ENCODE results near the gene MXRA5. TPM values are rescaled to one million over a fixed set of nuclear protein-coding genes. Genes with fewer than 3 reads are reported as not detected.

The MXRA5 gene
- total and polyA plus RNA-seq, 11 donors: 0.08 to 68.0 (median 3.1) TPM

DNA sequence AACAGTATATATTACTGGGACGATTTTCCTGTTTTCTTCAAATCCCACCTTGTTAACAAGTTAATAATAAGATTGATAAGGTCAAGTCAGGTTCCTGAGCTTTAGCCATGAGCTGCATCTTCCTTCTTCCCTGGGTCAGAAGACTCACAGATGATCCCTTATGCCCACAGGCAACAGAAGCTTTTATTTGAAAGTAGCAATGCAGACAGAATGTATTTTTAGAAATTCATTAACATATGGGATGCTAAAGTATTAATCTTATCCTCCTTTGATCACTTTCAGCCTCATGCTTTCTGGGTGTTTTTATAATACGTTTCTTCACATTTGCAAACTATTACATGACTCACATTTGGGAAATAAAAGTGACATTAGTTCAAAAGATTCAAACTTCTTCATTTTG lies 42.0 kb upstream of the MXRA5 start:
- TF ChIP-seq, protein P1, sequence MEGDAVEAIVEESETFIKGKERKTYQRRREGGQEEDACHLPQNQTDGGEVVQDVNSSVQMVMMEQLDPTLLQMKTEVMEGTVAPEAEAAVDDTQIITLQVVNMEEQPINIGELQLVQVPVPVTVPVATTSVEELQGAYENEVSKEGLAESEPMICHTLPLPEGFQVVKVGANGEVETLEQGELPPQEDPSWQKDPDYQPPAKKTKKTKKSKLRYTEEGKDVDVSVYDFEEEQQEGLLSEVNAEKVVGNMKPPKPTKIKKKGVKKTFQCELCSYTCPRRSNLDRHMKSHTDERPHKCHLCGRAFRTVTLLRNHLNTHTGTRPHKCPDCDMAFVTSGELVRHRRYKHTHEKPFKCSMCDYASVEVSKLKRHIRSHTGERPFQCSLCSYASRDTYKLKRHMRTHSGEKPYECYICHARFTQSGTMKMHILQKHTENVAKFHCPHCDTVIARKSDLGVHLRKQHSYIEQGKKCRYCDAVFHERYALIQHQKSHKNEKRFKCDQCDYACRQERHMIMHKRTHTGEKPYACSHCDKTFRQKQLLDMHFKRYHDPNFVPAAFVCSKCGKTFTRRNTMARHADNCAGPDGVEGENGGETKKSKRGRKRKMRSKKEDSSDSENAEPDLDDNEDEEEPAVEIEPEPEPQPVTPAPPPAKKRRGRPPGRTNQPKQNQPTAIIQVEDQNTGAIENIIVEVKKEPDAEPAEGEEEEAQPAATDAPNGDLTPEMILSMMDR (IDR thresholded peaks at IDR 0.05): no peak
- no peak for TF ChIP-seq POLR2A (IDR thresholded peaks at IDR 0.05)
- H3K27me3 ChIP-seq: no peaks in the 10 kb centered on the region
- H3K36me3 ChIP-seq: no peaks in the 10 kb centered on the region
- ATAC-seq: no peak
- 54 to 67% (median 65%) methylated on average over 2 of the region's 2 CpGs for whole genome bisulfite sequencing, 4 donors
- peaks cover 0 to 3% (median 0%) of the 10 kb centered on the region in 12 donors for H3K4me1 ChIP-seq
- intact Hi-C loops (cut with DNase I): no loop called here
- no peak overlapping the region for H3K4me3 ChIP-seq
- H3K27ac ChIP-seq: no peak overlapping the region
- H3K9me3 ChIP-seq: no peaks in the 10 kb centered on the region
- no peak for DNase-seq

DNA sequence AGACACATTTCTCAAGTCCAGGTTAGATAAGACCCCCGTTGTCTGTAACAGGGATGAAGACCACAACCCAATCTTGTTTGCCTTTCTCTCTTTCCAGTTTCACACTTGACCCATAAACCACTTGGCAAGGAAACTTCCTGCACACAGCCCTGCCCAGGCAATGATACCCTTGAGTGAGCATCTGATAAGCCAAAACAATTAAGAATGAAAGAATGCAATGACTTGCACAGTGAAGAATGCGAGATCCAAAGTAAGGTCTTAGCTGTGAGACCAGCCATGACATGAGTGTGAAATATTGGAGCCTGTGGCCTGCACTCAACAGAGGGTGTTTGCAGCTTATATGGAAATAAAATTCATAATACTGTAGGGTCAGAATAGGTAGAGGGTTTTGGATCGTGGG lies 37.9 kb upstream of the MXRA5 start:
- TF ChIP-seq POLR2A (IDR thresholded peaks at IDR 0.05): no peak
- TF ChIP-seq, protein P1 (IDR thresholded peaks at IDR 0.05): no peak
- ATAC-seq (no peak), DNase-seq (no peak)
- no peaks in the 10 kb centered on the region for H3K27me3 ChIP-seq
- intact Hi-C loops (cut with DNase I): no loop called here
- H3K36me3 ChIP-seq: no peaks in the 10 kb centered on the region
- WGBS, 4 donors: 68 to 76% (median 68%) methylated on average over 3 of the region's 3 CpGs
- H3K27ac ChIP-seq: no peak overlapping the region
- H3K4me1 ChIP-seq: no peaks in the 10 kb centered on the region
- no peak overlapping the region for H3K4me3 ChIP-seq
- H3K9me3 ChIP-seq: no peaks in the 10 kb centered on the region

DNA sequence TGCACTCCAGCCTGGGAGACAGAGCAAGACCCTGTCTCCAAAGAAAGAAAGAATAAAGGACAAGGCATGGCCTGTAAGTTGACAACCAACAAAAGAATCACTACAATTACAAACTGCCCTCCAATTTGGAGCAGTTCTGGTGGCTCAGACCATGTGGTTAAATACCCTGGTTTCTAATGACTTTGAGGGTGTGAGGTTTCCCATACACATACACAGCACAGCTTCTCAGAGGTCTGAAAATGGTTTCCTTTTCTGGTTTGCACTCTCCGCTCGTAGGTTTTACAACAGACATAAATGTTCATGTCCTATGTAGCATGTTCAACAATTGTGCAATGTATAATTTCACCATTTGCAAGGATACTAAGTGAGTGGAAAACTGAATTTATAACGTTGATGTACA lies 34.2 kb upstream of the MXRA5 start:
- ATAC-seq: no peak
- intact Hi-C loops (cut with DNase I): no loop called here
- H3K27me3 ChIP-seq: no peaks in the 10 kb centered on the region

DNA sequence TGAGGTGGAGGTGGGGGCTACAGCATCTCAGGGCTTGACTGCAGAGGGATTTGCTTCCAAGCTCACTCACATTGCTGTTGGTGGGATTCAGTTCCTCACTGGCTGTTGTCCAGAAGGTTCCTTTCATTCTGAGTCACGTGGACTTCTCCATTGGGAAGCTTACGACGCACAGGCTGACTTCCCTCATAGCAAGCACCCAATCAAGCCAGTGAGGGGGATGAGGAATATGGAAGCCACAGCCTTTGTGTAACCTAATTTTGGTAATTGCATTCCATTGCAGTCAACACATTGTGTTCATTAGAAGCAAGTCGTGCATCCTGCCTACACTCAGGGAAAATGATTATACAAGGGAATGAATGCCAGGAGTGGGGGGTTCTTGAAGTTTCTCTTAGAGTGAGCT lies 32.7 kb upstream of the MXRA5 start:
- no peaks in the 10 kb centered on the region for H3K4me1 ChIP-seq
- intact Hi-C loops (cut with DNase I): no loop called here
- H3K9me3 ChIP-seq: no peaks in the 10 kb centered on the region
- H3K27ac ChIP-seq: no peak overlapping the region
- no peak for TF ChIP-seq POLR2A (IDR thresholded peaks at IDR 0.05)
- TF ChIP-seq, protein P1 (IDR thresholded peaks at IDR 0.05): no peak
- no peak for ATAC-seq
- H3K36me3 ChIP-seq: no peaks in the 10 kb centered on the region
- H3K27me3 ChIP-seq: no peaks in the 10 kb centered on the region
- WGBS, 4 donors: 53 to 82% (median 63%) methylated on average over 4 of the region's 4 CpGs
- no peak for DNase-seq
- H3K4me3 ChIP-seq: no peak overlapping the region

More for the DNA sequence above, 34.2 kb upstream of the MXRA5 start:
- no peaks in the 10 kb centered on the region for H3K36me3 ChIP-seq
- no peaks in the 10 kb centered on the region for H3K9me3 ChIP-seq
- 48 to 66% (median 56%) methylated on average over 3 of the region's 3 CpGs for WGBS, 4 donors
- no peak for DNase-seq
- H3K4me3 ChIP-seq: no peak overlapping the region
- H3K4me1 ChIP-seq: no peaks in the 10 kb centered on the region
- TF ChIP-seq, protein P1 (IDR thresholded peaks at IDR 0.05): no peak
- no peak for TF ChIP-seq POLR2A (IDR thresholded peaks at IDR 0.05)
- H3K27ac ChIP-seq: no peak overlapping the region
